Mesenchymal stem cell (in vitro differentiated cells and primary cell): Measurements from ENCODE around the gene FBXO34.

ENCODE experiments used
- DNase-seq: peaks from one replicate; pipeline ENCODE4 v3.0.0-alpha.2; 2013
- H2AFZ ChIP-seq: one replicate; pipeline ENCODE4 v1.6.1; 2013; ENCODE audit warnings: low read depth, mild to moderate bottlenecking, control low read depth, inconsistent platforms, low read length, moderate library complexity
- H2AK5ac ChIP-seq: 2 replicates; pipeline ENCODE4 v1.6.1; 2013; ENCODE audit warnings: low read length, moderate library complexity, mild to moderate bottlenecking, inconsistent platforms; ENCODE audit not compliant: severe bottlenecking
- H2BK120ac ChIP-seq: one replicate; pipeline ENCODE4 v1.6.1; 2013; ENCODE audit warnings: low read depth, mild to moderate bottlenecking, inconsistent platforms, low read length, moderate library complexity
- H2BK12ac ChIP-seq, 2 experiments: one replicate each; pipeline ENCODE4 v1.6.1; 2013; ENCODE audit warnings: inconsistent platforms in 2 of 2, low read length in 2 of 2, mild to moderate bottlenecking in 2 of 2, moderate library complexity in 2 of 2, control low read depth in 1 of 2
- H2BK15ac ChIP-seq: one replicate; pipeline ENCODE4 v1.6.1; 2013; ENCODE audit warnings: mild to moderate bottlenecking, low read depth, inconsistent platforms; ENCODE audit not compliant: poor library complexity, severe bottlenecking
- H2BK5ac ChIP-seq: 2 replicates; pipeline ENCODE4 v1.6.1; 2013; ENCODE audit warnings: low read depth, mild to moderate bottlenecking, low read length, control low read depth, inconsistent platforms; ENCODE audit not compliant: poor library complexity, severe bottlenecking
- H3K14ac ChIP-seq, 2 experiments: one replicate each; pipeline ENCODE4 v1.6.1; 2013; ENCODE audit warnings: inconsistent platforms in 2 of 2, low read length in 2 of 2, control low read depth in 1 of 2, mild to moderate bottlenecking in 1 of 2, moderate library complexity in 1 of 2
- H3K18ac ChIP-seq, 2 experiments: one replicate each; pipeline ENCODE4 v1.6.1; 2013; ENCODE audit warnings: inconsistent platforms in 2 of 2, low read length in 2 of 2, control low read depth in 1 of 2, low read depth in 1 of 2, mild to moderate bottlenecking in 1 of 2
- H3K23ac ChIP-seq, 2 experiments: one replicate each; pipeline ENCODE4 v1.6.1; 2013; ENCODE audit warnings: inconsistent platforms in 2 of 2, low read length in 2 of 2, mild to moderate bottlenecking in 2 of 2, moderate library complexity in 2 of 2, control low read depth in 1 of 2
- H3K27ac ChIP-seq: 2 replicates; pipeline ENCODE4 v1.5.1; 2013; ENCODE audit warnings: mild to moderate bottlenecking, moderate library complexity, low read length, control low read depth, inconsistent platforms; ENCODE audit not compliant: poor library complexity, severe bottlenecking
- H3K27me3 ChIP-seq, 2 experiments: 2 replicates each; pipeline versions ENCODE4 v1.6.1 to v1.7.0; 2013; ENCODE audit warnings: low read length in 2 of 2, mild to moderate bottlenecking in 2 of 2, moderate library complexity in 2 of 2, control low read depth in 1 of 2, inconsistent platforms in 1 of 2; ENCODE audit not compliant: control insufficient read depth in 1 of 2, insufficient read depth in 1 of 2
- H3K36me3 ChIP-seq, 2 experiments: 2 replicates each; pipeline versions ENCODE4 v1.6.1 to v1.7.0; 2013; ENCODE audit warnings: low read length in 2 of 2, control low read depth in 1 of 2, inconsistent platforms in 1 of 2, low read depth in 1 of 2, mild to moderate bottlenecking in 1 of 2; ENCODE audit not compliant: insufficient read depth in 2 of 2, control insufficient read depth in 1 of 2
- H3K4ac ChIP-seq, 2 experiments: one replicate each; pipeline ENCODE4 v1.6.1; 2013; ENCODE audit warnings: inconsistent platforms in 2 of 2, low read length in 2 of 2, mild to moderate bottlenecking in 2 of 2, moderate library complexity in 2 of 2, control low read depth in 1 of 2, low read depth in 1 of 2
- H3K4me1 ChIP-seq: 2 replicates; pipeline ENCODE4 v1.6.1; 2013; ENCODE audit warnings: low read depth, low read length, control low read depth; ENCODE audit not compliant: control insufficient read depth, insufficient read depth
- H3K4me2 ChIP-seq: 2 replicates; pipeline ENCODE4 v1.6.1; 2013; ENCODE audit warnings: low read length, mild to moderate bottlenecking, inconsistent platforms; ENCODE audit not compliant: poor library complexity, severe bottlenecking
- H3K4me3 ChIP-seq, 2 experiments: 2 replicates each; pipeline versions ENCODE4 v1.5.1 to v1.7.0; 2013; ENCODE audit warnings: low read length in 2 of 2, mild to moderate bottlenecking in 2 of 2, control low read depth in 1 of 2, low read depth in 1 of 2; ENCODE audit not compliant: insufficient read depth in 1 of 2
- H3K79me1 ChIP-seq: replicated peaks from 2 replicates; pipeline ENCODE4 v1.6.1; 2013; ENCODE audit warnings: mild to moderate bottlenecking, control low read depth, low read length, inconsistent platforms; ENCODE audit not compliant: poor library complexity, severe bottlenecking
- H3K9ac ChIP-seq: 2 replicates; pipeline ENCODE4 v1.7.0; 2013; ENCODE audit warnings: mild to moderate bottlenecking, low read length, moderate library complexity
- H3K9me3 ChIP-seq: 2 replicates; pipeline ENCODE4 v1.7.0; 2013; ENCODE audit warnings: mild to moderate bottlenecking, low read length; ENCODE audit not compliant: control insufficient read depth
- H4K8ac ChIP-seq: one replicate; pipeline ENCODE4 v1.6.1; 2013; ENCODE audit warnings: inconsistent platforms, mild to moderate bottlenecking, low read length, moderate library complexity
- H4K91ac ChIP-seq: one replicate; pipeline ENCODE4 v1.6.1; 2013; ENCODE audit warnings: mild to moderate bottlenecking, low read length, inconsistent platforms
- WGBS: methylation state at CpG from one replicate; pipeline ENCODE4 v1.1.7; 2013; ENCODE audit warnings: mixed read lengths; 5-methylcytosine and 5-hydroxymethylcytosine counted together

The FBXO34 gene

DNA sequence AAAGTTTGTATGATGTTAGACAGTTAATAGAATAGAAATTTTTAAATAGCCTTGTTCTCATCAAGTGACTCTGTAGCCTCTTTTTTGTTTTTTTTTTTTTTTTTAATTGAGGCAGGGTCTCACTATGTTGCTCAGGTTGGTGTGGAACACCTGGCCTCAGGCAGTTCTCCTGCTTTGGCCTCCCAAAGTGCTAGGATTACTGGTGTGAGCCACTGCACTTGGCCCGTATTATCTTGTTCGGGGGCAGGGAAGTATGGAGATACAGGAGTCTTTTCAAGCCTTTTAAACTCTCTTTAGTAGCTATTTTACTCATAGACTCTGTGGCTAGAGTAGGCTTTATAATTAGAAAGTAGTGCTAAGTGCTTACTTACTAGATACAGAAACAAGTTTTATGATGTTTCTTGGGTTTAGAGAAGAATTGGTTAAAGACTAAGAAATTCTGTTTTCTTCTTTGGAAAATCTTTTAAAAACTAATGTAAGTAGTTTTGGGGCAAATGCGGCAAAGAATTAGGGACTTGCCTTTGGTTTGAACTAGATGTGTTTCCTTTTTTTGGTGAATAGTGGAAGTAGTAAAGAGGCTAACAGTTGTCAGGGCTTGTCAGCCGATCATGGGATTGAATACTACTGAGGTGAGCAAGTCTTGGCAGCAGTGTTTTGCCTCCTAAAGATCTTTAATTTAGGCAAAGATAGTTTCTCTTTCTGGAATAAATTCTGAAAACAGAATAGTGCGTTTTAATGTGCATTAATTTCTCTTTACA is 31.3 kb downstream of the FBXO34 start:
- DNase-seq, result no peak

DNA sequence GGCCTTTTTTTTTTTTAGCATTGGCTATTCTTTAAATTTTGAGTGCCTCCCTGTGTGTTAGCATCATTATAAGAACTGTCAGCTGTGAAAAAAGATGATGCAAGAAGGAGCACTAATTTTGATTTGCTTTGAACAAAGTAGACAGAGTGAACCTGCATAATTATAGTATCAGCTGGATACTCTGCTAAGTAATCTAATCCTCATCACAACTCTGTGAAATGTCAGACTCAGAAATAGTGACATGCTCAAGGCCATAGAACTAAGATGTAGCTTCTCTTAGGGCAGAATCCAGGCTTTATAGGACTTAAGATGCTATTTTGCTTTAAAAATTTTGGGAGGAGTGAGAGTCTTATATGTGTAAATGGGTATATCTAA is 31.9 kb downstream of the FBXO34 start:
- no peak overlapping the region for H2AFZ ChIP-seq
- H3K14ac ChIP-seq, result no peak overlapping the region
- H3K27ac ChIP-seq, result no peak overlapping the region
- no peak overlapping the region for H4K8ac ChIP-seq
- H3K18ac ChIP-seq, result no peak overlapping the region
- no peaks in the 10 kb centered on the region for H3K27me3 ChIP-seq
- H2BK15ac ChIP-seq, result no peak overlapping the region
- no peak overlapping the region for H3K23ac ChIP-seq
- no peak overlapping the region for H3K9ac ChIP-seq
- H3K9me3 ChIP-seq, result no peaks in the 10 kb centered on the region
- H2AK5ac ChIP-seq, result no peak overlapping the region
- H3K4me1 ChIP-seq, result peaks cover 3% of the 10 kb centered on the region
- no peak overlapping the region for H3K4ac ChIP-seq
- no peak overlapping the region for H3K4me3 ChIP-seq
- H3K79me1 ChIP-seq, result peaks cover 20% of the 10 kb centered on the region
- H2BK120ac ChIP-seq, result no peak overlapping the region
- no peak overlapping the region for H2BK5ac ChIP-seq
- H3K4me2 ChIP-seq, result no peak overlapping the region
- H4K91ac ChIP-seq, result no peak overlapping the region
- H3K36me3 ChIP-seq, result peaks cover 6 to 9% of the 10 kb centered on the region in 2 experiments
- H2BK12ac ChIP-seq, result no peak overlapping the region
- DNase-seq, result no peak

More for the DNA sequence above, 31.3 kb downstream of the FBXO34 start:
- Histone ChIP-seq H3K4me2 (no peak overlapping the region), H3K36me3 (peaks cover 6 to 9% of the 10 kb centered on the region in 2 experiments), H4K8ac (no peak overlapping the region), H3K4me1 (peaks cover 3% of the 10 kb centered on the region), H3K23ac (no peak overlapping the region), H2BK15ac (no peak overlapping the region), H2AK5ac (no peak overlapping the region), H3K14ac (no peak overlapping the region), H3K4me3 (no peak overlapping the region), H3K27me3 (no peaks in the 10 kb centered on the region), H3K27ac (no peak overlapping the region), H3K9ac (no peak overlapping the region), H2BK5ac (no peak overlapping the region), H2AFZ (no peak overlapping the region), H2BK120ac (no peak overlapping the region), H3K4ac (peak overlapping the region in 1 of 2 experiments; percentile 51), H3K79me1 (peaks cover 17% of the 10 kb centered on the region), H3K9me3 (no peaks in the 10 kb centered on the region), H2BK12ac (no peak overlapping the region), H3K18ac (no peak overlapping the region), H4K91ac (no peak overlapping the region)
- WGBS, result 85% methylated on average over 4 of the region's 5 CpGs

DNA sequence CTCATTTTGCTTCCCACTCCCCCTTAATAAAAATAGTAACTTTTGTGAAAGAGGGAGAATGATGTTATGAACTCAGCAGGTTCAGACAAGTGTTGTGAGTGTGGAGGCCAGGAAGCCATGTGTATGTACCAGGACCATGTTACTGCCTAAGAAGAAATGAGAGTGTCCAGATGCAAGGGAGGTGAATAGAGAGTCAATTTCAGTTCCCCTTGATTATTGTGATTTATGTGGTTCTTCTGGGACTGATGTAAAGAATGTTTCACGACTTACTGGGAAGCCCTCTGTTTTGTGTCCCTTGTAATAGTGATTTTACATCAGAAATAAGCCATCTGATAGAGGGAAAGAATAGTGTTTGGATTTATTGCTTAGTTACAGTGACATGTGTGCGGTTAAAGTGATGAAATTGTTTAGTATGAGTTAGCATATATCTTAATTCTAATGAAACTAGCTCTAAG is 32.5 kb downstream of the FBXO34 start:
- Histone ChIP-seq H3K14ac (no peak overlapping the region), H3K23ac (no peak overlapping the region), H3K4me1 (peaks cover 3% of the 10 kb centered on the region), H3K18ac (no peak overlapping the region), H3K79me1 (peaks cover 17% of the 10 kb centered on the region), H3K27me3 (no peaks in the 10 kb centered on the region), H4K91ac (no peak overlapping the region), H2BK5ac (no peak overlapping the region), H3K27ac (no peak overlapping the region), H3K4me2 (no peak overlapping the region), H2AK5ac (no peak overlapping the region), H2AFZ (no peak overlapping the region), H3K36me3 (peaks cover 4 to 5% of the 10 kb centered on the region in 2 experiments), H2BK15ac (no peak overlapping the region), H3K9me3 (no peaks in the 10 kb centered on the region), H3K9ac (no peak overlapping the region), H3K4ac (no peak overlapping the region), H4K8ac (no peak overlapping the region), H2BK120ac (no peak overlapping the region), H2BK12ac (no peak overlapping the region), H3K4me3 (no peak overlapping the region)
- WGBS, result 86% methylated on average over 1 of the region's 2 CpGs
- peak; percentile 28 for DNase-seq

DNA sequence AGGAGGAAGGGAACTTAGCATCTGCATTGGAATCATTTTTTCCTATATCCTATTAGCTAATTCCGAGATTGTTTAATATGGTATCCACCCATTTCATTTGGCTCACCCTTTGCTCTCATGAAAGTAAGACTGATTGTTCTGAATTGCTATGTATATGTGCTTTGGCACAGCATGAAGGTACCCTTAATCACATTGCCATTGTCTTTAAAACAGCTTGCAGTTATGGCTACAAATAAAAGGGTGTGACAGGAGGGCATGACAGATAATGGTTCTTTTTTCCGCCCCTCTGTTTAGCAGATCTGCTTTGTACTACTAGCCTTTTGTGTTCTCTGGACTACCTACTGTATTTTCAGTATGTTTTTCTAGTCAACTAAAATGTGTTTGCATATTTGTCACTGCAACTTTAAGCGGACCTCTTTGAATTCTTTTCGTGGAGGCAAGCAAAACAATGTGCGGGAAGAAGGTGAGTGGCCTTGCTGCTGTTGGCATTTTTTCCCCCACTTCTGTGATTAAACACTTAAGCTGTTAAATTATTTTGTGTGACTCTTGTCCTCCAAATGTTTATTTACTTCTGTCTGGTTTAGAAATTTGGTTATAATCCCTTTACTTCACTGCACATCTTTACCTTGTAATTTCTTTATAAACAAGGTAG is 35.8 kb downstream of the FBXO34 start:
- no peak overlapping the region for H3K27ac ChIP-seq
- H3K27me3 ChIP-seq, result no peaks in the 10 kb centered on the region
- no peak overlapping the region for H2BK12ac ChIP-seq
- no peak overlapping the region for H2AK5ac ChIP-seq
- peaks cover 3% of the 10 kb centered on the region for H3K4me1 ChIP-seq
- H3K79me1 ChIP-seq, result peaks cover 18% of the 10 kb centered on the region
- no peak overlapping the region for H3K23ac ChIP-seq
- H3K9me3 ChIP-seq, result no peaks in the 10 kb centered on the region
- no peak overlapping the region for H3K18ac ChIP-seq
- H3K14ac ChIP-seq, result no peak overlapping the region
- WGBS, result 69% methylated on average over 4 of the region's 5 CpGs
- H3K9ac ChIP-seq, result no peak overlapping the region
- no peak overlapping the region for H3K4ac ChIP-seq
- no peak for DNase-seq
- H3K4me2 ChIP-seq, result no peak overlapping the region
- no peak overlapping the region for H2BK15ac ChIP-seq
- H2BK5ac ChIP-seq, result no peak overlapping the region
- no peak overlapping the region for H3K4me3 ChIP-seq
- H4K8ac ChIP-seq, result no peak overlapping the region
- no peak overlapping the region for H2BK120ac ChIP-seq
- no peak overlapping the region for H4K91ac ChIP-seq
- no peak overlapping the region for H2AFZ ChIP-seq
- H3K36me3 ChIP-seq, result peaks cover 0 to 2% of the 10 kb centered on the region in 2 experiments
